Measurements from ENCODE around the gene MAP10. TPM values are rescaled to one million over a fixed set of nuclear protein-coding genes. Genes with fewer than 3 reads are reported as not detected.

The MAP10 gene
- total and polyA plus RNA-seq, 2 donors (not counting 1 experiment from before 2014, with no cell fraction given): 0.98 to 2.6 TPM

DNA sequence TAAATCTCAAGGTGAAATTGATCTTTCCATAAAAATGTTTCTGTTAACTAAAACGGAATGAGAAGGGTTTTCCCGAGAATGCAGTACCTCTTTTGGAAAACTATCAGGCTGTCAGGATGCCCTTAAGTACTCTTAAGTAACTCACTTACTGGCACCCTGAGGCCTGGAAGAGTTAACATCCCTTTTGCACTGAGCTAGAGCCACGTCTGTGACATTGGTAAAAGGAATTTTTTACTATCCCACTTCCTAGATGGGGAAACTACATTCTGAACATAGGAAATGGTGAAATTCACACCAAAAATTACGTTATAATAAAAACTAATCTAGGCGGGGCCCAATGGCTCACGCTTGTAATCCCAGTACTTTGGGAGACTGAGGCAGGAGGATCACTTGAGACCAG is 39.7 kb upstream of the MAP10 start:
- H3K4me1 ChIP-seq (ENCODE audit: control insufficient read depth, extremely low read depth, insufficient read depth, low read length): no peaks in the 10 kb centered on the region
- H3K27ac ChIP-seq (ENCODE audit: insufficient read depth, low read length): no peak overlapping the region
- no peaks in the 10 kb centered on the region for H3K9me3 ChIP-seq (ENCODE audit: control insufficient read depth, insufficient read depth, low read depth, low read length)
- no peak overlapping the region for H3K4me2 ChIP-seq (ENCODE audit: extremely low read depth, insufficient read depth, low read length)
- no peak overlapping the region for H3K4me3 ChIP-seq (replicated peaks in 1 of 4; ENCODE audit: control extremely low read depth in 1 of 4, insufficient read depth in 1 of 4, low read depth in 3 of 4, low read length in 4 of 4)
- H4K20me1 ChIP-seq (ENCODE audit: control insufficient read depth, extremely low read depth, insufficient read depth, low read length): no peaks in the 10 kb centered on the region
- no peak for TF ChIP-seq EZH2 (IDR thresholded peaks at IDR 0.05; ENCODE audit: low read length, missing control alignments)
- TF ChIP-seq, protein P1, sequence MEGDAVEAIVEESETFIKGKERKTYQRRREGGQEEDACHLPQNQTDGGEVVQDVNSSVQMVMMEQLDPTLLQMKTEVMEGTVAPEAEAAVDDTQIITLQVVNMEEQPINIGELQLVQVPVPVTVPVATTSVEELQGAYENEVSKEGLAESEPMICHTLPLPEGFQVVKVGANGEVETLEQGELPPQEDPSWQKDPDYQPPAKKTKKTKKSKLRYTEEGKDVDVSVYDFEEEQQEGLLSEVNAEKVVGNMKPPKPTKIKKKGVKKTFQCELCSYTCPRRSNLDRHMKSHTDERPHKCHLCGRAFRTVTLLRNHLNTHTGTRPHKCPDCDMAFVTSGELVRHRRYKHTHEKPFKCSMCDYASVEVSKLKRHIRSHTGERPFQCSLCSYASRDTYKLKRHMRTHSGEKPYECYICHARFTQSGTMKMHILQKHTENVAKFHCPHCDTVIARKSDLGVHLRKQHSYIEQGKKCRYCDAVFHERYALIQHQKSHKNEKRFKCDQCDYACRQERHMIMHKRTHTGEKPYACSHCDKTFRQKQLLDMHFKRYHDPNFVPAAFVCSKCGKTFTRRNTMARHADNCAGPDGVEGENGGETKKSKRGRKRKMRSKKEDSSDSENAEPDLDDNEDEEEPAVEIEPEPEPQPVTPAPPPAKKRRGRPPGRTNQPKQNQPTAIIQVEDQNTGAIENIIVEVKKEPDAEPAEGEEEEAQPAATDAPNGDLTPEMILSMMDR (conservative IDR thresholded peaks at IDR 0.05 in 1 of 2, IDR thresholded peaks at IDR 0.05 in 1 of 2; ENCODE audit: low read depth in 1 of 2, low read length in 2 of 2): no peak
- no peak overlapping the region for H2AFZ ChIP-seq (ENCODE audit: low read length)
- H3K36me3 ChIP-seq (ENCODE audit: control insufficient read depth, insufficient read depth, low read length): no peaks in the 10 kb centered on the region
- no peak for DNase-seq (ENCODE audit: low read depth in 2 of 2)
- H3K9ac ChIP-seq (ENCODE audit: insufficient read depth, low read length): no peak overlapping the region
- H3K79me2 ChIP-seq (ENCODE audit: control insufficient read depth, insufficient read depth, low read length): no peaks in the 10 kb centered on the region
- no peaks in the 10 kb centered on the region for H3K27me3 ChIP-seq (ENCODE audit: control insufficient read depth, insufficient read depth, low read length)

DNA sequence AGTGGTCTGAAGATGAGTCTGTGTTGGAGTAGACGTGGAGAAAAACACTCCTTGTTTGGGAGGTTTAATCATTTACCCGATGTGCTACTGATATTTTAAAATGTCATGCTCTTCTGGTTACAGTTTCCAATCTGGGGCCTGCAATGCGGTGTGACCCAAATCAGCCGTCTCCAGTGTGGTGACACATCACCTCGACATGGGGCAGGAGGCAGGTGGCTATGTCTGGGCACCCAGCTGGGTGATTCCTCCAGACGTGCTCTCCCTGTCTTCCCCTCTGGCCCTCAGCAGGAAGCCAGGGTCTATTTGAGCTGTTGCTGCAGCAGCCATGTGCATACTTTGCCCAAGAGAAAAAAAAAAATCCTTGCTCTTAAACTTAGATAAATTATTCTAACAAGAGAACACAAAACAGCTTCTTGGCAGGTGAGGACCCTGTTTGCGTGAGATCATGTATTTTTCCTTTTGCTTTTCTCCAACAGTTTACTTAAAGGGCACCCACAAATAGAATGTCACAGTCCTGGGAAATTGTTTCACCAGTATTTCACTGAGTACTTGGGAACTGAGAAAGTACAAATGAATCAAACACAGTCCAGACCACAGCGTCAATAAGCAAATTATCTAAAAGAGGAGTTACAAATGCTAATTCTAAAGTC is 38.9 kb upstream of the MAP10 start:
- no peaks in the 10 kb centered on the region for H3K27me3 ChIP-seq (ENCODE audit: control insufficient read depth, insufficient read depth, low read length)
- no peaks in the 10 kb centered on the region for H3K36me3 ChIP-seq (ENCODE audit: control insufficient read depth, insufficient read depth, low read length)
- H3K27ac ChIP-seq (ENCODE audit: insufficient read depth, low read length): no peak overlapping the region
- H3K4me2 ChIP-seq (ENCODE audit: extremely low read depth, insufficient read depth, low read length): no peak overlapping the region
- no peak overlapping the region for H3K4me3 ChIP-seq (replicated peaks in 1 of 4; ENCODE audit: control extremely low read depth in 1 of 4, insufficient read depth in 1 of 4, low read depth in 3 of 4, low read length in 4 of 4)
- H3K79me2 ChIP-seq (ENCODE audit: control insufficient read depth, insufficient read depth, low read length): no peaks in the 10 kb centered on the region
- no peak overlapping the region for H2AFZ ChIP-seq (ENCODE audit: low read length)
- H3K9me3 ChIP-seq (ENCODE audit: control insufficient read depth, insufficient read depth, low read depth, low read length): no peaks in the 10 kb centered on the region
- no peaks in the 10 kb centered on the region for H3K4me1 ChIP-seq (ENCODE audit: control insufficient read depth, extremely low read depth, insufficient read depth, low read length)
- no peak overlapping the region for H3K9ac ChIP-seq (ENCODE audit: insufficient read depth, low read length)
- TF ChIP-seq EZH2 (IDR thresholded peaks at IDR 0.05; ENCODE audit: low read length, missing control alignments): no peak
- TF ChIP-seq, protein P1 (conservative IDR thresholded peaks at IDR 0.05 in 1 of 2, IDR thresholded peaks at IDR 0.05 in 1 of 2; ENCODE audit: low read depth in 1 of 2, low read length in 2 of 2): no peak
- DNase-seq (ENCODE audit: low read depth in 2 of 2): peak; percentile 20 to 36
- no peaks in the 10 kb centered on the region for H4K20me1 ChIP-seq (ENCODE audit: control insufficient read depth, extremely low read depth, insufficient read depth, low read length)

DNA sequence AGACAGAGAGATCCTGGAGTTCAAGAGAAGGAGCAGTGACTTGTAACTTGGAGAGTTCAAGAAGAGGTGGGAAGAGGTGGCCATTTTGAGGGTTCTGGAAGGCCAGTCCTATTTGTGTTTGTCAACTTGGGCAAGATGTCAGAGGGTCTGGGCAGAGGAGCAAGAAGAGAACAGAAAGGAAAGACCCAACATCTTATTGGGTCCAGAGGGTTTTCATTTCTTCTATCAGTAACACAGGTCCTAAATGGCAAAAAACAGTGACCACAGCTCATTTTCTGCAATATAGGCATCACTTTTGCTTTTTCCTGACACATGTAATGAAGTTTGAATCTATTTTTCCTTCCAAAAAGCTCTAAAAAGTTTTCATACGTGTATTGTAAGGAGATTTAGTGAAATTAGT is 38.3 kb upstream of the MAP10 start:
- Histone ChIP-seq H3K79me2 (ENCODE audit: control insufficient read depth, insufficient read depth, low read length) (no peaks in the 10 kb centered on the region), H3K36me3 (ENCODE audit: control insufficient read depth, insufficient read depth, low read length) (no peaks in the 10 kb centered on the region), H3K9ac (ENCODE audit: insufficient read depth, low read length) (no peak overlapping the region), H3K9me3 (ENCODE audit: control insufficient read depth, insufficient read depth, low read depth, low read length) (no peaks in the 10 kb centered on the region), H4K20me1 (ENCODE audit: control insufficient read depth, extremely low read depth, insufficient read depth, low read length) (no peaks in the 10 kb centered on the region), H3K27me3 (ENCODE audit: control insufficient read depth, insufficient read depth, low read length) (no peaks in the 10 kb centered on the region), H3K4me1 (ENCODE audit: control insufficient read depth, extremely low read depth, insufficient read depth, low read length) (no peaks in the 10 kb centered on the region), H2AFZ (ENCODE audit: low read length) (no peak overlapping the region), H3K27ac (ENCODE audit: insufficient read depth, low read length) (no peak overlapping the region), H3K4me3 (replicated peaks in 1 of 4; ENCODE audit: control extremely low read depth in 1 of 4, insufficient read depth in 1 of 4, low read depth in 3 of 4, low read length in 4 of 4) (no peak overlapping the region), H3K4me2 (ENCODE audit: extremely low read depth, insufficient read depth, low read length) (no peak overlapping the region)
- TF ChIP-seq, protein P1 (conservative IDR thresholded peaks at IDR 0.05 in 1 of 2, IDR thresholded peaks at IDR 0.05 in 1 of 2; ENCODE audit: low read depth in 1 of 2, low read length in 2 of 2): no peak
- no peak for DNase-seq (ENCODE audit: low read depth in 2 of 2)
